GM12872 (cell line): ENCODE results near the gene SCARF2.

Experiments used
- TF ChIP-seq, protein P1 (sequence below): IDR thresholded peaks from 3 replicates; pipeline ENCODE4 v1.5.1; 2011; ENCODE audit warnings: low read depth, mild to moderate bottlenecking, low read length, moderate library complexity; ENCODE audit not compliant: insufficient read depth

Gene SCARF2

DNA sequence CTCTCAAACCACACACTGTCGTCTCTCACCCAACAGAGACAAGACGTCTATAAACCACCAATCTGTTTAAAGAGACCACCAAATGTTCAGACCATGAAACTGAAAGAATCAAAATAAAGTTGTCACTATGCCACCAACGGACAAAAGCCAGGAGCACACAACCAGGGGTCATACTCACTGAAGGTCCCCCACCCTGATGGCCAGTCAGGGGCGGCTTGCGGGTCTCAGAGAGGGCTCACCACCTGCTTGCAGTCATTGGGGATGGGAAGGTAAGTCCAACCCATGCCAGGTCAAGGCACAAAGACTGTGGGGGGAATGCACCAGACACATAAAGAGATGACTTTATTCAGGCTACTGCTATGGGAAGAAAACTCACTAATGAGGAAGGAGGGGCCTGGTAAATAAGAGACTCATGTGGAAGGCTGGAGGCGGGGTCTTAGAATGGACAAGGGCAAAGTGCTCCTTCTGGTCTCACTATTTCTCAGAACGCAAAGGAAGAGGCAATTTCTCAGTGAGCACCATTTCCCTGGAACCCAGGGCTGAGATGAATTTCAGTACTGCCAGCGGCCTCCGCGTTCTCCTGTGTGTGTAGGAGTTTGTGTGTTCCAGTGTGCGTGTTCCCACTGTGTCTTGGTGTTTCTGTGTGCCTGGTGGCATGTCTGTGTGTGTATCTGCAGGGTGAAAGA is 17.3 kb downstream of the SCARF2 start:
- TF ChIP-seq, protein P1, sequence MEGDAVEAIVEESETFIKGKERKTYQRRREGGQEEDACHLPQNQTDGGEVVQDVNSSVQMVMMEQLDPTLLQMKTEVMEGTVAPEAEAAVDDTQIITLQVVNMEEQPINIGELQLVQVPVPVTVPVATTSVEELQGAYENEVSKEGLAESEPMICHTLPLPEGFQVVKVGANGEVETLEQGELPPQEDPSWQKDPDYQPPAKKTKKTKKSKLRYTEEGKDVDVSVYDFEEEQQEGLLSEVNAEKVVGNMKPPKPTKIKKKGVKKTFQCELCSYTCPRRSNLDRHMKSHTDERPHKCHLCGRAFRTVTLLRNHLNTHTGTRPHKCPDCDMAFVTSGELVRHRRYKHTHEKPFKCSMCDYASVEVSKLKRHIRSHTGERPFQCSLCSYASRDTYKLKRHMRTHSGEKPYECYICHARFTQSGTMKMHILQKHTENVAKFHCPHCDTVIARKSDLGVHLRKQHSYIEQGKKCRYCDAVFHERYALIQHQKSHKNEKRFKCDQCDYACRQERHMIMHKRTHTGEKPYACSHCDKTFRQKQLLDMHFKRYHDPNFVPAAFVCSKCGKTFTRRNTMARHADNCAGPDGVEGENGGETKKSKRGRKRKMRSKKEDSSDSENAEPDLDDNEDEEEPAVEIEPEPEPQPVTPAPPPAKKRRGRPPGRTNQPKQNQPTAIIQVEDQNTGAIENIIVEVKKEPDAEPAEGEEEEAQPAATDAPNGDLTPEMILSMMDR, result no peak

DNA sequence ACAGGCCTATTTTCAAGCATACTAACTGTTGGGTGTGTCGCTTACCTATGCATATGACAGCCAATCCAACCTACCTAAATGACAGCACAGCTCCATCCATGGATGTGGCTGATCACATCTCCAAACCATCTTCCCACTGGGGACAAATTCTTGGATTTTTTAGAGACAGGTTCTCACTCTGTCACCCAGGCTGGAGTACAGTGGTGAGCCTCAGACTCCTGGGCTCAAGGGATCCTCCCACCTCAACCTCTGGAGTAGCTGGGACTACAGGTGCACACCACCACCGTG is 18.0 kb downstream of the SCARF2 start:
- TF ChIP-seq, protein P1, result no peak

DNA sequence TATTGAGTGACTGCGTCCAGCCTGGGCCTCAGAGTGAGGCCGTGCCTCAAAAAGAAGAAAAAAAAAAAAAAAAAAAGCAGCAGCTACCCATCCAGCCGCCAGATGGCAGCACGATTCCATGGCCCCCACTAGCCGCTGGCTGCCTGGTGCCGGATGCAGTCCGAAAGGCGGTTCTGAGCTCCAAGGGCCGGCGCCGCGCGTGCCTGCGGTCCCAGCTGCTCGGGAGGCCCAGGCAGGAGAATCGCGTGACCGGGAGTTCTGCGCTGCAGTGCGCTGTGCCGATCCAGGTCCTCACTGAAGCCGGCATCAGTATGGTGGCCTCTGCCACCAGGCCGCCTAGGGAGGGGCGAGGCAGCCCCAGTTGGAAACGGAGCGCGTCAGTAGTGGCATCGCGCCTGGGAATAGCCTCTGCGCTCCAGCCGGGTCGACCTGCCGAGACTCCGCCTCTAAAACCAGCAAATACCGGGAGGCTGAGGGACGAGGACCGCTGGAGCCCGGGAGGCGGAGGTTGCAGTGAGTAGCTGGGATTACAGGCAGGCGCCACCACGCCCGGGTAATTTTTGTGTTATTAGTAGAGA is 19.3 kb downstream of the SCARF2 start:
- TF ChIP-seq, protein P1, result peak; percentile 92

DNA sequence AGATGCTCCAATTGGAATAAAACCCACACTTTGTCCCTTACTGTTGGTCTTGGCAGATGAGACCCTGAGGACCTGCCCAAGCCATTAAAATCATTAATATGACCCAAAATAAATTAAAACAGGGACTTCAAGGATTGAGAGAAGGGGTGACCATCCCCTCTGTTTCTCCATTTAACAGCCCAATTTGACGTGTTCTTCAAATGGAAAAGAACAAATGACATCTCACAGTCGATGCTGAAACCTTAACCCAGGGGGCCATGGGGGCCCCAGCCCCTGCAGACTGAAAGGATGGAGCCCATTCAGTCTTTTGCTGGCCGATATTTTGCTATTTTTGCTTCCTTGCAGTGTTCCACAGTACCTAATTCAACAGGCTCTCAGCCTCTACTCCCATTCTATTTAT is 23.2 kb downstream of the SCARF2 start:
- TF ChIP-seq, protein P1, result no peak

DNA sequence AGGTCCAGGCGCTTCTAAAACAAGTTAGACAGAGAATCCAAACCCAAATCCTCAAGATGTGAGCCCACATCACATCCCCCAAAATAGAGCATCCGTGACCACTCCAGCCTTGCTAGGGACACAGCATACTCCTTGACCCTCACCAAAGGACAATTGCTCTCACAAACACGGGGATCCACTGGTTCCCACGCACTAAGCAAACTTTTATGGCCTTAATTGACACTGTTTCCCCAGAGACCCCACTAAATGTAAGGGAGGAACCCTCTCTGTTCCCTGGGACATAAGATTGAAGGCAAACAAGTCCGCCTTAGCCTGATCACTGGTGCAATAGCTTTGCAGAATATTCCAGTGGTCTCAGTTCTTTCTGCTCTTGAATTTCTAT is 23.6 kb downstream of the SCARF2 start:
- TF ChIP-seq, protein P1, result no peak

DNA sequence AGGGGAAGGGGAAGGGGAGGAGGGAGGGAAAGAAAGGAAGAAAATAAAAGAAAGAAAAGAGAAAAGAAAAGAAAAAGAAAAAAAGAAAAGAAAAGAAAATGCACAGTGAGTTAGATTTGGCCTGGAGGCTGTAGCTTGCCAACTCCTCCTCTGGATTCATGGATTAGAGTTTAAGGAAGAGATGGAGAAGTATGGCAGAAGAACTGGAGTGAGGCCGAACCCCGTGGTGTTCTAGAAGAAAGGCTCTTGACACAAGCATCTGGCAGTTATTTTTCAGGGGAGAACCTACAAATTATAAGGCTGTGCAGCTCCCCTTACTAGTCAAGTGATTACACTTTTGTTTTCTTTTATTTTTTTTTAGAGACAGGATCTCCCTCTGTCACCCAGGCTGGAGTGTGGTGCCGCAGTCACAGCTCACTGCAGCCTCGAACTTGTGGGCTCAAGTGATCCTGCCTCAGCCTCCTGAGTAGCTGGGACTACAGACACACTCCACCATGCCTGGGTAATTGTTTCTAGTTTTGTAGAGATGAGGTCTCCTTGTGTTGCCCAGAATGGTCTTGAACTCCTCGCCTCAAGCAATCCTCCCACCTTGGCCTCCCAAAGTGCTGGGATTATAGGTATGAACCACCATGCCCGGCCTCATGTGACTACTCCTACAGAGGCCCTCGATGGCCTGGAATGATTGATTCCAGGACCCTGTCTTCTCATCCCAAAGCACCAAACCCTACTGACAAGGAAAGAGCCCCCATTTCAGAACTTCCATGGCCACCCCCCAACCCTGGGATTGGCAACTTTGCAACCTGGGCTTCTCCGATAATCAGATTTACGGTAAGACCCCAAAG is 24.2 kb downstream of the SCARF2 start:
- TF ChIP-seq, protein P1, result no peak

DNA sequence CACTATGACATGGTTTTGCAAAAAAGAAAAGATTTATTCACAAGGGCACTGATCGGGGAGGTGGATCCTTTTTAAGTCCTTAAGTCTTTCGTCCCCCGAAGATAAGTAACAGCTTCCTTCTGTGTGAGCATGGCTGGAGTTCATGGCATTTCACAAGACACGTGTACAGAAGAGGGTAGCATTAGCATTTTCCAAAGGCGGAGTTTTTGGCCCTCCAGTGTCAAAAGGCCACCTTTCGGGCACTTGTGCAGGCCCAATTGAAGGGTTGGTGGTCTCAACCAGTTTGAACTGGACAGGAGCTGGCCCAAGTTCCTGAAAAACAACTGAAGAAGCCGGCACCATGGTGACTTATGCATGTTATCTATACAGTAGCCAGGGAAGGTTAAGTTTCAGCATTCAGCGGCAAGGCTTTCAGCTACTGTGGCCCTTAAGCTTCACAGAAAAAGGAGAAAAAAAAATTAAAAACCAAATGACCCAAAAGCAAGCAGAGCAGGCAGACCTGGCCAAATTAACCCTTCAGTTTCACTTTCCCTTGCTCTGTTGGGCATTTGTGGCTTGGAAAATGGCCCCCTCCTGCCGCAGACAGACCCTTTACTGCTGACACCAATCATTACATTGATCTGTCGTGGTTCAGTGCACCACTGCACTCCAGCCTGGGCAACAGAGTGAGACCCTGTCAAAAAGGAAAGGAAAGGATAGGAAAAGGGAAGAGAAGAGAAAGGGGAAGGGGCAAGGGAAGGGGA is 25.0 kb downstream of the SCARF2 start:
- TF ChIP-seq, protein P1, result no peak
